Transverse colon (tissue), 4 donors: ENCODE results near the gene TOX2. TPM values are rescaled to one million over a fixed set of nuclear protein-coding genes. Genes with fewer than 3 reads are reported as not detected.

Experiments
- DNase-seq: peaks from one replicate; pipeline ENCODE4 v3.0.0-alpha.2; 2019
- H3K27ac ChIP-seq, 4 donors: fragments of 200-600 bp; sonication (generic); 2 replicates each; pipeline ENCODE4 v1.5.1; 2016 to 2018; ENCODE audit warnings: inconsistent platforms in 4 of 4
- H3K27me3 ChIP-seq: fragments of 200-600 bp; sonication (generic); 2 replicates; pipeline ENCODE4 v1.5.1; 2017; ENCODE audit warnings: inconsistent platforms
- H3K36me3 ChIP-seq, 4 donors: fragments of 200-600 bp; sonication (generic); 2 replicates each; pipeline ENCODE4 v1.5.1; 2017 to 2019; ENCODE audit warnings: inconsistent platforms in 4 of 4
- H3K4me1 ChIP-seq, 4 donors: fragments of 200-600 bp; sonication (generic); 2 replicates each; pipeline ENCODE4 v1.5.1; 2017 to 2020; ENCODE audit warnings: inconsistent platforms in 4 of 4
- H3K4me3 ChIP-seq, 4 donors: fragments of 200-600 bp; sonication (generic); 1 replicate in 1 of 4; 2 replicates in 3 of 4; pipeline versions ENCODE4 v1.5.1 to v1.6.1; 2017 to 2019; ENCODE audit warnings: inconsistent platforms in 4 of 4
- H3K9me3 ChIP-seq, 2 donors: fragments of 200-600 bp; sonication (generic); 2 replicates each; pipeline ENCODE4 v1.5.1; 2017 to 2019; ENCODE audit warnings: inconsistent platforms in 2 of 2
- CTCF ChIP-seq, 5 experiments: fragments of 200-600 bp in 3 of 5; fragments of 450-650 bp in 2 of 5; sonication (generic) in 3 of 5; IDR thresholded peaks; 1 replicate in 2 of 5; 2 replicates in 3 of 5; pipeline ENCODE4 v1.5.1; 2016 to 2017; ENCODE audit warnings: antibody characterized with exemption in 5 of 5, inconsistent platforms in 3 of 5, mild to moderate bottlenecking in 2 of 5, moderate library complexity in 1 of 5
- EP300 ChIP-seq: sonication (generic); formaldehyde crosslinking; IDR thresholded peaks from one replicate; pipeline ENCODE4 v1.6.1; 2017; ENCODE audit warnings: antibody characterized with exemption, low read depth
- POLR2A ChIP-seq: fragments of 450-650 bp; IDR thresholded peaks from one replicate; pipeline ENCODE4 v1.6.1; 2016; ENCODE audit warnings: antibody characterized with exemption, mild to moderate bottlenecking, moderate library complexity
- POLR2AphosphoS5 ChIP-seq, 3 donors: sonication (generic); formaldehyde crosslinking; IDR thresholded peaks; one replicate each; pipeline ENCODE4 v1.6.1; 2016; ENCODE audit warnings: antibody characterized with exemption in 3 of 3
- WGBS, 2 donors: methylation state at CpG; one replicate each; pipeline ENCODE4 v1.1.5; 2018; ENCODE audit warnings: low coverage in 1 of 2; 5-methylcytosine and 5-hydroxymethylcytosine counted together
- in situ Hi-C, 4 donors: fragments of 200-750 bp; cut with MboI; loops; one replicate each; pipeline versions ENCODE4 v1.15.0 to v1.15.1; 2017; ENCODE audit warnings: low sequenced_read_pairs in 3 of 4, low pct_ligation_motif_present in 1 of 4, low pct_unique_long_range_greater_than_20kb in 1 of 4
- intact Hi-C: fragments of 100-400 bp; cut with DNase I; formaldehyde crosslinking; loops from one replicate; pipeline ENCODE4 v1.15.1; 2023; ENCODE audit warnings: low total_unique reads
- total RNA-seq, 4 donors: library from RNA; depleted of rRNA; stranded (reverse); fragments of >200 nt; gene quantifications; one replicate each; pipeline ENCODE4 v1.1.0, GENCODE V29; 2016

Gene TOX2
- total RNA-seq, 4 donors from 2014 or later = 1.5 to 15.7 (median 6.8) TPM

DNA sequence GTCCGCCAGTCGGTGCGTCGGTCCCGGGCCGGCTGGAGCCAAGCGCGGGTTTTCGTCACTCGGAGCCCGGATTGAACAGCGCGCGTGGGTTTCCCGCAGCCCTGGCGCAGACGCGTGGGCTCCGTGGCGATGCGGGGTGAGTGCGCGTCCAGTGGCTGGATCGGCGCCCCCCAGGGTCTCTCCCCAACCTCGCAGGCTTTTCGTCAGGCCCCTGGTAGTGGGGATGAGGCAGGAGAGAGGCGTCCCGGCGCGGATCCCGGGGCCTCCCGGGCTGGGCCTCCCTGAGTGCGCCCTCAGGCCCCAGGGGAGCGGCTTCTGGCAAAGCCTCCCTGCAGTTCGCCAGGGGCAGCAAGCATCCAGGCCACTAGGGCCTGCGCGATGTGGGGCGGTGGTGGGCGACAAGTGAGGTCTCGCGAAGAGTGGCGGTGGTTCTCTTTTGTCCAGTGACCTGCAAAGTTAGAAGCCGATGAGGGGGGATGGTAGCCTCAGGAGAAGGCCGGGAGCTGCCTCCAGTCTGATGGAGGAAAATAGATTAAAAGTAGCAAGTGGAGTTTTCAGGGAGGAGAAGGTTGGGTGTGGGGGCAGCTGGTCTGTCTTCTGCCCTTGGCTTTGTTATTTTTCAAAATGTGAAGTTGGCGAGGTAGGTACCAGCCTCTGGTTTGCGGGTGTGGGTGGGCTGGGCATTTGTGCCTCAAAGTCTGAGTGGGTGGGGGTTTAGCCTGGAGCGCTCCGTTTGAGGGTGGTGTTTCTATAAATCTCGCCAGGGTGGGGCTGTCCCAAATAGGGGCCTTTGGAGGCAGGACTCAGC is 1.6 kb downstream of the TOX2 start:
- Histone ChIP-seq H3K4me3 (peak overlapping the region; percentile 3 to 51 (median 38)), H3K27ac (peak overlapping the region in 2 of 4 donors; percentile 11 to 14), H3K9me3 (peaks cover 0 to 10% of the 10 kb centered on the region in 2 donors), H3K27me3 (peaks cover 44% of the 10 kb centered on the region), H3K4me1 (peaks cover 0 to 16% (median 13%) of the 10 kb centered on the region in 4 donors), H3K36me3 (no peaks in the 10 kb centered on the region)
- WGBS, 2 donors = 15 to 23% methylated on average over 6 to 30 of the region's 50 CpGs
- TF ChIP-seq POLR2A = no peak
- no peak for TF ChIP-seq CTCF (IDR thresholded peaks at IDR 0.05)
- no peak for TF ChIP-seq POLR2AphosphoS5 (IDR thresholded peaks at IDR 0.05)
- in situ Hi-C loops (no loop called here), intact Hi-C loops (no loop called here)
- DNase-seq = no peak

GRCh38 chr20:43916881-43917371 is 2.3 kb downstream of the TOX2 start:
- in situ Hi-C loops (no loop called here), intact Hi-C loops (no loop called here)
- Histone ChIP-seq H3K9me3 (peaks cover 0 to 10% of the 10 kb centered on the region in 2 donors), H3K4me3 (peak overlapping the region in 2 of 4 donors; percentile 33 to 44), H3K27me3 (peaks cover 44% of the 10 kb centered on the region), H3K27ac (no peak overlapping the region), H3K4me1 (peaks cover 0 to 16% (median 13%) of the 10 kb centered on the region in 4 donors), H3K36me3 (no peaks in the 10 kb centered on the region)
- TF ChIP-seq EP300 = no peak
- TF ChIP-seq POLR2A = no peak
- TF ChIP-seq POLR2AphosphoS5 (IDR thresholded peaks at IDR 0.05) = no peak
- TF ChIP-seq CTCF (IDR thresholded peaks at IDR 0.05) = no peak
- 48% methylated on average over 9 of the region's 9 CpGs; no CpG with 5 or more reads in 1 of the 2 donors for WGBS, 2 donors
- DNase-seq = no peak

DNA sequence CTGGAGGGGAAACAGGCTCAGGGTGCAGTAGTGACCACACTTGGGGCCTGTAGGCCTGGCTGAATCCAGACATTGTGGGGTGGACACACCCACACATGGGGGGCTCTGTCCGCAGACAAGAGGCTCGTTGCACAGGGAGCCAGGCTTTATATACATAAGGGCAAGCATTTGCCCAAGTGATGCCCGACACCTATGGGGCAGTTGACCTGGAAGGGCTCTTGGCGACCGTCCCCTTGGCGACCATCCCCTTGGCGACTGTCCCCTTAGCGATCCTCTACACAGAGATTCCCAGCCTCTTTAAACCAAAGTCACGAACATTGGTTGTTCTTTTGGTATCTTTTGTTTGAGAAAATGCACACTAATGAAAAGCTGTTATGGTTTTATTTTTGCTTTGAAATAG is 2.7 kb downstream of the TOX2 start:
- in situ Hi-C loops = no loop called here

More for the DNA sequence above, 2.7 kb downstream of the TOX2 start:
- no peaks in the 10 kb centered on the region for H3K36me3 ChIP-seq
- DNase-seq = no peak
- WGBS, 2 donors = 88 to 96% methylated on average over 9 of the region's 9 CpGs
- peaks cover 44% of the 10 kb centered on the region for H3K27me3 ChIP-seq
- TF ChIP-seq POLR2A = no peak
- TF ChIP-seq CTCF (IDR thresholded peaks at IDR 0.05) = no peak
- no peak for TF ChIP-seq POLR2AphosphoS5 (IDR thresholded peaks at IDR 0.05)
- TF ChIP-seq EP300 = no peak
- peaks cover 0 to 16% (median 13%) of the 10 kb centered on the region in 4 donors for H3K4me1 ChIP-seq
- peaks cover 0 to 9% of the 10 kb centered on the region in 2 donors for H3K9me3 ChIP-seq
- H3K27ac ChIP-seq = no peak overlapping the region
- intact Hi-C loops = no loop called here
- H3K4me3 ChIP-seq = no peak overlapping the region
